Sigmoid colon (tissue), 7 donors: ENCODE measurements around the gene MYBPHL. TPM values are rescaled to one million over a fixed set of nuclear protein-coding genes. Genes with fewer than 3 reads are reported as not detected.
A peak's percentile ranks its signal among the peaks of the same experiment; 100 is the strongest.

Source experiments
- DNase-seq: peaks from one replicate; pipeline ENCODE4 v3.0.0-alpha.2; 2019
- H3K27ac ChIP-seq, 4 donors: fragments of 200-600 bp; sonication (generic); one replicate each; pipeline ENCODE4 v1.5.1; 2016 to 2019; ENCODE audit warnings: mild to moderate bottlenecking in 1 of 4
- H3K27me3 ChIP-seq, 3 donors: fragments of 200-600 bp; sonication (generic); one replicate each; pipeline ENCODE4 v1.5.1; 2019; ENCODE audit warnings: mild to moderate bottlenecking in 1 of 3
- H3K36me3 ChIP-seq, 4 donors: fragments of 200-600 bp; sonication (generic); one replicate each; pipeline ENCODE4 v1.5.1; 2016 to 2019
- H3K4me1 ChIP-seq, 4 donors: fragments of 200-600 bp; sonication (generic); one replicate each; pipeline ENCODE4 v1.5.1; 2017 to 2019
- H3K4me3 ChIP-seq, 4 donors: fragments of 200-600 bp; sonication (generic); one replicate each; pipeline ENCODE4 v1.5.1; 2017 to 2019; ENCODE audit warnings: mild to moderate bottlenecking in 2 of 4, moderate library complexity in 1 of 4
- H3K9me3 ChIP-seq, 4 donors: fragments of 200-600 bp in 3 of 4; sonication (generic) in 3 of 4; one replicate each; pipeline versions ENCODE4 v1.5.1 to v1.6.1; 2013 to 2019
- EP300 ChIP-seq, 4 donors: sonication (generic); formaldehyde crosslinking; IDR thresholded peaks; one replicate each; pipeline ENCODE4 v1.6.1; 2017; ENCODE audit warnings: antibody characterized with exemption in 4 of 4
- POLR2A ChIP-seq, 2 donors: fragments of 450-650 bp; IDR thresholded peaks; one replicate each; pipeline ENCODE4 v1.6.1; 2016; ENCODE audit warnings: antibody characterized with exemption in 2 of 2, mild to moderate bottlenecking in 2 of 2, moderate library complexity in 2 of 2
- POLR2AphosphoS5 ChIP-seq, 4 donors: sonication (generic); formaldehyde crosslinking; IDR thresholded peaks; one replicate each; pipeline ENCODE4 v1.6.1; 2017; ENCODE audit warnings: antibody characterized with exemption in 4 of 4
- WGBS, 2 donors: extraction: QIAGEN DNeasy Blood & Tissue Kit; methylation state at CpG; one replicate each; pipeline ENCODE4 v1.1.7; 2013; 5-methylcytosine and 5-hydroxymethylcytosine counted together
- intact Hi-C: fragments of 100-400 bp; cut with DNase I; formaldehyde crosslinking; loops from one replicate; pipeline ENCODE4 v1.15.1; 2023
- polyA plus RNA-seq, 3 donors: library from polyadenylated mRNA; stranded (reverse); fragments of 200-250 nt; gene quantifications; one replicate each; pipeline ENCODE4 v1.2.3, GENCODE V29; 2013
- total RNA-seq, 4 donors: library from RNA; depleted of rRNA; stranded (reverse); fragments of >200 nt; gene quantifications; one replicate each; pipeline ENCODE4 v1.1.0, GENCODE V29; 2016
- TF ChIP-seq, protein P1 (sequence below), 4 experiments: fragments of 450-650 bp in 3 of 4; fragments of 200-600 bp in 1 of 4; IDR thresholded peaks; one replicate each; pipeline ENCODE4 v1.5.1; 2016 to 2019; ENCODE audit warnings: antibody characterized with exemption in 4 of 4, mild to moderate bottlenecking in 3 of 4, moderate library complexity in 2 of 4
- donor health status: healthy with polysubstance abuse.
- donor health status: Bipolar disorder and iron deficiency.
- donor health status: healthy.

The MYBPHL gene
- total and polyA plus RNA-seq, 7 donors: not detected

DNA sequence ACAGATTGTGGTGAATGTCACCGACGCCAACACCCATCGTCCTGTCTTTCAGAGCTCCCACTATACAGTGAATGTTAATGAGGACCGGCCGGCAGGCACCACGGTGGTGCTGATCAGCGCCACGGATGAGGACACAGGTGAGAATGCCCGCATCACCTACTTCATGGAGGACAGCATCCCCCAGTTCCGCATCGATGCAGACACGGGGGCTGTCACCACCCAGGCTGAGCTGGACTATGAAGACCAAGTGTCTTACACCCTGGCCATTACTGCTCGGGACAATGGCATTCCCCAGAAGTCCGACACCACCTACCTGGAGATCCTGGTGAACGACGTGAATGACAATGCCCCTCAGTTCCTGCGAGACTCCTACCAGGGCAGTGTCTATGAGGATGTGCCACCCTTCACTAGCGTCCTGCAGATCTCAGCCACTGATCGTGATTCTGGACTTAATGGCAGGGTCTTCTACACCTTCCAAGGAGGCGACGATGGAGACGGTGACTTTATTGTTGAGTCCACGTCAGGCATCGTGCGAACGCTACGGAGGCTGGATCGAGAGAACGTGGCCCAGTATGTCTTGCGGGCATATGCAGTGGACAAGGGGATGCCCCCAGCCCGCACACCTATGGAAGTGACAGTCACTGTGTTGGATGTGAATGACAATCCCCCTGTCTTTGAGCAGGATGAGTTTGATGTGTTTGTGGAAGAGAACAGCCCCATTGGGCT, 54.5 kb downstream of the MYBPHL start:
- no peaks in the 10 kb centered on the region for H3K9me3 ChIP-seq
- H3K27ac ChIP-seq: peak overlapping the region in 2 of 4 donors; percentile 84 to 86
- intact Hi-C loops: no loop called here
- H3K27me3 ChIP-seq: no peaks in the 10 kb centered on the region
- H3K4me1 ChIP-seq: peaks cover 0 to 44% (median 41%) of the 10 kb centered on the region in 4 donors
- TF ChIP-seq POLR2AphosphoS5 (IDR thresholded peaks at IDR 0.05): no peak
- TF ChIP-seq, protein P1, sequence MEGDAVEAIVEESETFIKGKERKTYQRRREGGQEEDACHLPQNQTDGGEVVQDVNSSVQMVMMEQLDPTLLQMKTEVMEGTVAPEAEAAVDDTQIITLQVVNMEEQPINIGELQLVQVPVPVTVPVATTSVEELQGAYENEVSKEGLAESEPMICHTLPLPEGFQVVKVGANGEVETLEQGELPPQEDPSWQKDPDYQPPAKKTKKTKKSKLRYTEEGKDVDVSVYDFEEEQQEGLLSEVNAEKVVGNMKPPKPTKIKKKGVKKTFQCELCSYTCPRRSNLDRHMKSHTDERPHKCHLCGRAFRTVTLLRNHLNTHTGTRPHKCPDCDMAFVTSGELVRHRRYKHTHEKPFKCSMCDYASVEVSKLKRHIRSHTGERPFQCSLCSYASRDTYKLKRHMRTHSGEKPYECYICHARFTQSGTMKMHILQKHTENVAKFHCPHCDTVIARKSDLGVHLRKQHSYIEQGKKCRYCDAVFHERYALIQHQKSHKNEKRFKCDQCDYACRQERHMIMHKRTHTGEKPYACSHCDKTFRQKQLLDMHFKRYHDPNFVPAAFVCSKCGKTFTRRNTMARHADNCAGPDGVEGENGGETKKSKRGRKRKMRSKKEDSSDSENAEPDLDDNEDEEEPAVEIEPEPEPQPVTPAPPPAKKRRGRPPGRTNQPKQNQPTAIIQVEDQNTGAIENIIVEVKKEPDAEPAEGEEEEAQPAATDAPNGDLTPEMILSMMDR (IDR thresholded peaks at IDR 0.05): no peak
- TF ChIP-seq POLR2A (IDR thresholded peaks at IDR 0.05): no peak
- no peak for TF ChIP-seq EP300 (IDR thresholded peaks at IDR 0.05)
- WGBS, 2 donors: 97 to 98% methylated on average over 31 of the region's 31 CpGs
- DNase-seq: no peak
- no peaks in the 10 kb centered on the region for H3K36me3 ChIP-seq
- no peak overlapping the region for H3K4me3 ChIP-seq

DNA sequence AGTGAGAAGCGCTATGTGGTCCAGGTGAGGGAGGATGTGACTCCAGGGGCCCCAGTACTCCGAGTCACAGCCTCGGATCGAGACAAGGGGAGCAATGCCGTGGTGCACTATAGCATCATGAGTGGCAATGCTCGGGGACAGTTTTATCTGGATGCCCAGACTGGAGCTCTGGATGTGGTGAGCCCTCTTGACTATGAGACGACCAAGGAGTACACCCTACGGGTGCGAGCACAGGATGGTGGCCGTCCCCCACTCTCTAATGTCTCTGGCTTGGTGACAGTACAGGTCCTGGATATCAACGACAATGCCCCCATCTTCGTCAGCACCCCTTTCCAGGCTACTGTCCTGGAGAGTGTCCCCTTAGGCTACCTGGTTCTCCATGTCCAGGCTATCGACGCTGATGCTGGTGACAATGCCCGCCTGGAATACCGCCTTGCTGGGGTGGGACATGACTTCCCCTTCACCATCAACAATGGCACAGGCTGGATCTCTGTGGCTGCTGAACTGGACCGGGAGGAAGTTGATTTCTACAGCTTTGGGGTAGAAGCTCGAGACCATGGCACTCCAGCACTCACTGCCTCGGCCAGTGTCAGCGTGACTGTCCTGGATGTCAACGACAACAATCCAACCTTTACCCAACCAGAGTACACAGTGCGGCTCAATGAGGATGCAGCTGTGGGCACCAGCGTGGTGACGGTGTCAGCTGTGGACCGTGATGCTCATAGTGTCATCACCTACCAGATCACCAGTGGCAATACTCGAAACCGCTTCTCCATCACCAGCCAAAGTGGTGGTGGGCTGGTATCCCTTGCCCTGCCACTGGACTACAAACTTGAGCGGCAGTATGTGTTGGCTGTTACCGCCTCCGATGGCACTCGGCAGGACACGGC, 55.3 kb downstream of the MYBPHL start:
- WGBS, 2 donors: 96% methylated on average over 32 of the region's 32 CpGs
- Histone ChIP-seq H3K36me3 (no peaks in the 10 kb centered on the region), H3K4me1 (peaks cover 0 to 44% (median 41%) of the 10 kb centered on the region in 4 donors), H3K9me3 (no peaks in the 10 kb centered on the region), H3K27me3 (no peaks in the 10 kb centered on the region), H3K27ac (no peak overlapping the region), H3K4me3 (no peak overlapping the region)
- no peak for DNase-seq
- intact Hi-C loops: no loop called here
- TF ChIP-seq POLR2A (IDR thresholded peaks at IDR 0.05): no peak
- TF ChIP-seq EP300 (IDR thresholded peaks at IDR 0.05): no peak
- TF ChIP-seq, protein P1 (IDR thresholded peaks at IDR 0.05): no peak
- TF ChIP-seq POLR2AphosphoS5 (IDR thresholded peaks at IDR 0.05): no peak

DNA sequence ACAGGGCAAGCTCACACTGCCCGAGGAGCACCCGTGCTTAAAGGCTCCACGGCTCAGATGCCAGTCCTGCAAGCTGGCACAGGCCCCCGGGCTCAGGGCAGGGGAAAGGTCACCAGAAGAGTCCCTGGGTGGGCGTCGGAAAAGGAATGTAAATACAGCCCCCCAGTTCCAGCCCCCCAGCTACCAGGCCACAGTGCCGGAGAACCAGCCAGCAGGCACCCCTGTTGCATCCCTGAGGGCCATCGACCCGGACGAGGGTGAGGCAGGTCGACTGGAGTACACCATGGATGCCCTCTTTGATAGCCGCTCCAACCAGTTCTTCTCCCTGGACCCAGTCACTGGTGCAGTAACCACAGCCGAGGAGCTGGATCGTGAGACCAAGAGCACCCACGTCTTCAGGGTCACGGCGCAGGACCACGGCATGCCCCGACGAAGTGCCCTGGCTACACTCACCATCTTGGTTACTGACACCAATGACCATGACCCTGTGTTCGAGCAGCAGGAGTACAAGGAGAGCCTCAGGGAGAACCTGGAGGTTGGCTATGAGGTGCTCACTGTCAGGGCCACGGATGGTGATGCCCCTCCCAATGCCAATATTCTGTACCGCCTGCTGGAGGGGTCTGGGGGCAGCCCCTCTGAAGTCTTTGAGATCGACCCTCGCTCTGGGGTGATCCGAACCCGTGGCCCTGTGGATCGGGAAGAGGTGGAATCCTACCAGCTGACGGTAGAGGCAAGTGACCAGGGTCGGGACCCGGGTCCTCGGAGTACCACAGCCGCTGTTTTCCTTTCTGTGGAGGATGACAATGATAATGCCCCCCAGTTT, 56.1 kb downstream of the MYBPHL start:
- Histone ChIP-seq H3K4me3 (peak overlapping the region; percentile 34 to 85 (median 66)), H3K27me3 (no peaks in the 10 kb centered on the region), H3K27ac (peak overlapping the region in 2 of 4 donors; percentile 39 to 56), H3K9me3 (no peaks in the 10 kb centered on the region), H3K4me1 (peaks cover 0 to 43% (median 40%) of the 10 kb centered on the region in 4 donors), H3K36me3 (no peaks in the 10 kb centered on the region)
- WGBS, 2 donors: 84 to 93% methylated on average over 33 of the region's 33 CpGs
- TF ChIP-seq POLR2A (IDR thresholded peaks at IDR 0.05) (no peak), EP300 (IDR thresholded peaks at IDR 0.05) (no peak), POLR2AphosphoS5 (IDR thresholded peaks at IDR 0.05) (no peak)
- TF ChIP-seq, protein P1 (IDR thresholded peaks at IDR 0.05): no peak
- peak; percentile 69 for DNase-seq
- intact Hi-C loops: no loop called here

DNA sequence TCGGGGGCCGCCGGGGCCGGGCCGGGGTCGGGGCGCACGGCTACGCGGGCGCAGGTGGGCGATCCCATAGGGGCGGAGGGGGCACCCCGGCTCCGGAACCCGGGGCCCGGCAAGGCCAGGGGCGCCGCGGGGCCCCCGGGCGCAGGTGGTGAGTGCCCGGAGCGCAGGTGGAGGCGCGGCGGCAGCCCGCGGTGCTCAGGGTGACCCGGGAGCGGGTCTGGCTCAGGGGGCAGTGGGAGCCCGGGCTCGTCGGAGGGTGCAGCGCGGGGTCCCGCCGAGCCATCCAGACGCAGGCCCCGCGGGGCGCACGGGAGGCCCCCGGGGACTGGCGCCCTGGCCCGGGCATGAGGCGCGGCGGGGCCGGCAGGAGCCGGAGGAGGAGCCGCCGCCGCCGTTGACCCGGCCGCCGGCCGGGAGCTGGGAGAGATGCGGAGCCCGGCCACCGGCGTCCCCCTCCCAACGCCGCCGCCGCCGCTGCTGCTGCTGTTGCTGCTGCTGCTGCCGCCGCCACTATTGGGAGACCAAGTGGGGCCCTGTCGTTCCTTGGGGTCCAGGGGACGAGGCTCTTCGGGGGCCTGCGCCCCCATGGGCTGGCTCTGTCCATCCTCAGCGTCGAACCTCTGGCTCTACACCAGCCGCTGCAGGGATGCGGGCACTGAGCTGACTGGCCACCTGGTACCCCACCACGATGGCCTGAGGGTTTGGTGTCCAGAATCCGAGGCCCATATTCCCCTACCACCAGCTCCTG, 57.0 kb downstream of the MYBPHL start:
- peak overlapping the region; percentile 39 to 58 (median 53) for H3K27ac ChIP-seq
- intact Hi-C loops: no loop called here
- no peak for TF ChIP-seq EP300 (IDR thresholded peaks at IDR 0.05)
- no peak for TF ChIP-seq POLR2A (IDR thresholded peaks at IDR 0.05)
- TF ChIP-seq POLR2AphosphoS5 (IDR thresholded peaks at IDR 0.05): no peak
- TF ChIP-seq, protein P1 (IDR thresholded peaks at IDR 0.05): no peak
- H3K27me3 ChIP-seq: no peaks in the 10 kb centered on the region
- DNase-seq: peak; percentile 52
- H3K36me3 ChIP-seq: no peaks in the 10 kb centered on the region
- H3K4me3 ChIP-seq: peak overlapping the region; percentile 34 to 85 (median 66)
- WGBS, 2 donors: 2 to 3% methylated on average over 80 of the region's 80 CpGs
- no peaks in the 10 kb centered on the region for H3K9me3 ChIP-seq
- H3K4me1 ChIP-seq: peaks cover 0 to 35% (median 32%) of the 10 kb centered on the region in 4 donors
